Neural cell (in vitro differentiated cells): ENCODE data around the gene PRKAR1B. TPM values are rescaled to one million over a fixed set of nuclear protein-coding genes. Genes with fewer than 3 reads are reported as not detected.

ENCODE experiments used
- H2AFZ ChIP-seq: fragments of 200-600, 300-800 bp; sonication (generic), shearing (Covaris generic); 2 replicates; pipeline ENCODE4 v1.6.0; 2014; ENCODE audit warnings: low read depth, mild to moderate bottlenecking, antibody characterized with exemption, low read length, moderate library complexity
- H3F3A ChIP-seq: fragments of 200-600 bp; shearing (Covaris generic); 2 replicates; pipeline ENCODE4 v1.6.1; 2016; ENCODE audit warnings: mild to moderate bottlenecking, moderate library complexity, mixed read lengths, antibody characterized with exemption, low read length; ENCODE audit not compliant: insufficient read depth, poor library complexity, severe bottlenecking
- H3K27ac ChIP-seq: fragments of 200-600, 300-800 bp; sonication (generic), shearing (Covaris generic); 2 replicates; pipeline ENCODE4 v1.5.1; 2014; ENCODE audit warnings: mild to moderate bottlenecking, low read length, moderate library complexity
- H3K27me3 ChIP-seq: fragments of 300-800, 200-600 bp; sonication (generic), shearing (Covaris generic); 2 replicates; pipeline ENCODE4 v1.6.0; 2014; ENCODE audit warnings: mild to moderate bottlenecking, low read depth, low read length, moderate library complexity; ENCODE audit not compliant: insufficient read depth
- H3K36me3 ChIP-seq: fragments of 300-800, 200-600 bp; sonication (generic), shearing (Covaris generic); 2 replicates; pipeline ENCODE4 v1.5.1; 2014; ENCODE audit warnings: mild to moderate bottlenecking, antibody characterized with exemption, low read length, moderate library complexity; ENCODE audit not compliant: insufficient read depth
- H3K4me2 ChIP-seq: fragments of 300-800, 200-600 bp; sonication (generic), shearing (Covaris generic); 2 replicates; pipeline ENCODE4 v1.6.0; 2014; ENCODE audit warnings: mild to moderate bottlenecking, low read length
- H3K4me3 ChIP-seq: fragments of 300-800, 200-600 bp; sonication (generic), shearing (Covaris generic); 2 replicates; pipeline ENCODE4 v1.5.1; 2014; ENCODE audit warnings: mild to moderate bottlenecking, low read length, moderate library complexity
- H3K79me2 ChIP-seq: fragments of 200-600 bp; shearing (Covaris generic); replicated peaks from 2 replicates; pipeline ENCODE4 v1.6.0; 2014; ENCODE audit warnings: mild to moderate bottlenecking, low read length, moderate library complexity; ENCODE audit not compliant: insufficient read depth
- H3K9ac ChIP-seq: fragments of 300-800, 200-600 bp; sonication (generic), shearing (Covaris generic); 2 replicates; pipeline ENCODE4 v1.6.1; 2016; ENCODE audit warnings: mild to moderate bottlenecking, low read length, mixed read lengths
- H3K9me2 ChIP-seq: fragments of 200-600 bp; shearing (Covaris generic); 2 replicates; pipeline ENCODE4 v1.6.1; 2016; ENCODE audit warnings: mild to moderate bottlenecking, low read length, mixed read lengths; ENCODE audit not compliant: insufficient read depth
- H3K9me3 ChIP-seq: fragments of 200-600, 300-800 bp; sonication (generic), shearing (Covaris generic); 2 replicates; pipeline ENCODE4 v1.6.1; 2016; ENCODE audit warnings: mild to moderate bottlenecking, mixed run types, low read length, moderate library complexity, mixed read lengths
- H4K20me1 ChIP-seq: fragments of 200-600 bp; shearing (Covaris generic); 2 replicates; pipeline ENCODE4 v1.6.1; 2016; ENCODE audit warnings: mild to moderate bottlenecking, mixed run types; ENCODE audit not compliant: insufficient read depth
- CTCF ChIP-seq: fragments of 450-650 bp; IDR thresholded peaks from 2 replicates; pipeline ENCODE4 v1.5.1; 2014; ENCODE audit warnings: antibody characterized with exemption, mild to moderate bottlenecking, moderate library complexity; ENCODE audit not compliant: poor library complexity, severe bottlenecking
- EP300 ChIP-seq: fragments of 450-650 bp; conservative IDR thresholded peaks from 2 replicates; pipeline ENCODE4 v1.6.1; 2014; ENCODE audit warnings: antibody characterized with exemption, mild to moderate bottlenecking, moderate library complexity; ENCODE audit not compliant: poor library complexity, severe bottlenecking
- EZH2 ChIP-seq: fragments of 200-600, 300-800 bp; shearing (Covaris generic), sonication (generic); IDR thresholded peaks from 2 replicates; pipeline ENCODE4 v1.6.1; 2014; ENCODE audit warnings: antibody characterized with exemption, low read length, borderline replicate concordance, mild to moderate bottlenecking; ENCODE audit not compliant: insufficient read depth, poor library complexity, severe bottlenecking
- MXI1 ChIP-seq: fragments of 450-650 bp; conservative IDR thresholded peaks from 2 replicates; pipeline ENCODE4 v1.6.1; 2014; ENCODE audit warnings: antibody characterized with exemption, mild to moderate bottlenecking; ENCODE audit not compliant: poor library complexity, severe bottlenecking
- REST ChIP-seq: IDR thresholded peaks from 2 replicates; pipeline ENCODE4 v1.6.1; 2012; ENCODE audit warnings: borderline replicate concordance
- TAF1 ChIP-seq: IDR thresholded peaks from 2 replicates; pipeline ENCODE4 v1.6.1; 2012; ENCODE audit warnings: low read depth
- polyA plus RNA-seq: library from polyadenylated mRNA; depleted of rRNA; stranded (reverse); fragments of >200 nt; gene quantifications from 2 replicates; pipeline ENCODE4 v1.2.3, GENCODE V29; 2014

Gene PRKAR1B
- polyA plus RNA-seq, 1 donor from 2014 or later, result 38.6 TPM

DNA sequence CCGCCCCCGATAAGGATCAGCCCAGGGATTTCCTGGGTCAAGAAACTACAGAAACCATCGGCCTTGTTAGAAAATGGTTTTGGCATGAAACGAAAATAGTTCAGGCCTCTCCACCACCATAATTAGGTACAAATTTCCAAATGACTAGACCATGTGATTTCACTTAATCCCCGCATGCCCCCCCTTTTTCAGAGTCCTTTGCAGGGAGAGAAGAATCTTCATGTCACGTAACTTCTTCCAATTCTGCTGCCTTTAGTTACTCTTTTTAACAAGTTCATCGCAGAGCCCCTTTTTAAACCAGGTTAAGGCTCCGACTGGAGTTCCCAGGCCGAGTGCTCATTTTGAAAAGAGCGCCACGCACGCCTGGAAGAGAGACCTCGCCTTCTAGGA lies 210.9 kb downstream of the PRKAR1B start:
- H3K27me3 ChIP-seq, result peaks cover 59% of the 10 kb centered on the region
- no peaks in the 10 kb centered on the region for H3K36me3 ChIP-seq
- H3K9ac ChIP-seq, result no peak overlapping the region
- no peaks in the 10 kb centered on the region for H3K79me2 ChIP-seq
- no peaks in the 10 kb centered on the region for H3F3A ChIP-seq
- H3K9me2 ChIP-seq, result no peaks in the 10 kb centered on the region
- no peaks in the 10 kb centered on the region for H4K20me1 ChIP-seq
- H2AFZ ChIP-seq, result no peak overlapping the region
- no peak overlapping the region for H3K27ac ChIP-seq
- H3K9me3 ChIP-seq, result no peaks in the 10 kb centered on the region
- TF ChIP-seq EZH2 (no peak), CTCF (no peak)
- H3K4me2 ChIP-seq, result no peak overlapping the region
- H3K4me3 ChIP-seq, result no peak overlapping the region

DNA sequence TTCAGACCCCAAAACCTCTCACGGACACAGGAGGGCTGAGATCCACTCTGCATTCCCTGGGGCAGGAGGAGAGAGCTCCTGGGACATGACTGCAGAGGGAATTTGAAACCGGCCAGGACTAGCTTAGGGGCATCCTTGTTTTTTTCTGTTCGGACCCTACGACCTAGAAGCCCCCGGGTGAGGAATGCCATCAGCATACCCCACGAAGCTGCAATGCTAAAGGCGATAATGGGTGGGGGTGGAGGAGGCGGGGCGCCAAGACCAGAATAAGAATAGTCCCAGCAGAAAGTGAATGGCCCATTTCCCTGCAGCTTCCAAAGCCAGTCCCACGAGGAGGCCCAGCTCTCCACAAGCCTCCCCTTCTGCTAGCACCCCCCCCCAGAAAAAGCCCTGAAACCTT lies 211.5 kb downstream of the PRKAR1B start:
- no peaks in the 10 kb centered on the region for H4K20me1 ChIP-seq
- H3K4me3 ChIP-seq, result no peak overlapping the region
- no peak overlapping the region for H3K9ac ChIP-seq

More for the DNA sequence above, 211.5 kb downstream of the PRKAR1B start:
- H3K36me3 ChIP-seq, result no peaks in the 10 kb centered on the region
- no peaks in the 10 kb centered on the region for H3F3A ChIP-seq
- no peaks in the 10 kb centered on the region for H3K9me2 ChIP-seq
- H2AFZ ChIP-seq, result no peak overlapping the region
- TF ChIP-seq EZH2 (no peak), TAF1 (no peak), CTCF (no peak), EP300 (no peak), MXI1 (no peak), REST (no peak)
- no peaks in the 10 kb centered on the region for H3K79me2 ChIP-seq
- peaks cover 53% of the 10 kb centered on the region for H3K27me3 ChIP-seq
- no peak overlapping the region for H3K27ac ChIP-seq
- H3K4me2 ChIP-seq, result no peak overlapping the region
- H3K9me3 ChIP-seq, result no peaks in the 10 kb centered on the region
